Measurements from ENCODE around the gene UROC1. TPM values are rescaled to one million over a fixed set of nuclear protein-coding genes. Genes with fewer than 3 reads are reported as not detected.

Gene UROC1
- total RNA-seq, 1 donor from 2014 or later = not detected

DNA sequence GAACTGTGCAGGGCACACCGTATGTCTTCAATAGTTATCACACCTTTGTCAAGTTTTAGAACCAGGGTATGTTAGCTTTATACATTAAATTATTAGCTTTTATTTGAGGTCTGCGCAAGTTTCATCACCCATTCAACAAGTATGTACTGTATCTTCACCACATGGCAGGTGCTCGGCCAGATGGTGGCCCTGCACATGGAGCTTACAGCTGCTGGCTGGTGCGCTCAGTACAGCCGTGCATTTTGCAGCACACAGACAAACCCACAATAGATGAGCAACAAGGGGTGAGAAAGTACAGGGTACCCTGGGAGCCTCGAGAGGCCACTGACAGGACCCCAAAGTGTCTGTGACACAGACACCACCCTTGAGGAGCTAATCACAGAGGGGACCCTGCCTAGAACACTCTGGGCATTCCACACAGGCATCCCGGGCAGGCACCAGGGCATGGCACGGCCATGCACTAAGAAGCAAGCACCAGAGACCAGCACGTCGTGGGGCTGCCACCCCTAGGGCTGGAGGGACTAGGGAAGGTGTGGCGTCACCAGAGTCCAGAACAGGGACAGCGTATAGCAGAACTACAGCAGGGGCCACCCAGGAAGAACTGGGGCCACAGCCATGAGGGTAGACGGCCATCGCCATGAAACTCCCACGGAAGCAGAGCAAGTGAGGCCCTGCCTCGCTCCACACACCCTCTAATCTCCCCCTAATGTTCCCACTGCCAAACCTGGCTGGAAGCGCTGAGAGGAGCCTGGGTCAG lies 69.3 kb downstream of the UROC1 start:
- Histone ChIP-seq H3K27me3 (ENCODE audit: control insufficient read depth, insufficient read depth, low read length) (no peaks in the 10 kb centered on the region), H3K36me3 (ENCODE audit: control insufficient read depth, insufficient read depth, low read length) (peaks cover 19% of the 10 kb centered on the region), H3K4me3 (ENCODE audit: low read depth, low read length) (no peak overlapping the region)
- FAIRE-seq (no peak), DNase-seq (ENCODE audit: low read depth) (no peak)
- TF ChIP-seq CTCF (IDR thresholded peaks at IDR 0.05; ENCODE audit: insufficient read depth, low read length, severe bottlenecking) = no peak

- no peak for FAIRE-seq
- no peaks in the 10 kb centered on the region for H3K27me3 ChIP-seq (ENCODE audit: control insufficient read depth, insufficient read depth, low read length)
- H3K36me3 ChIP-seq (ENCODE audit: control insufficient read depth, insufficient read depth, low read length) = peaks cover 23% of the 10 kb centered on the region
- H3K4me3 ChIP-seq (ENCODE audit: low read depth, low read length) = no peak overlapping the region
- no peak for DNase-seq (ENCODE audit: low read depth)
- TF ChIP-seq CTCF (IDR thresholded peaks at IDR 0.05; ENCODE audit: insufficient read depth, low read length, severe bottlenecking) = no peak
Observed at GRCh38 chr3:126447456-126448106, 70.0 kb downstream of the UROC1 start.

- no peak for FAIRE-seq
- Histone ChIP-seq H3K27me3 (ENCODE audit: control insufficient read depth, insufficient read depth, low read length) (no peaks in the 10 kb centered on the region), H3K36me3 (ENCODE audit: control insufficient read depth, insufficient read depth, low read length) (peaks cover 20% of the 10 kb centered on the region), H3K4me3 (ENCODE audit: low read depth, low read length) (no peak overlapping the region)
- no peak for TF ChIP-seq CTCF (IDR thresholded peaks at IDR 0.05; ENCODE audit: insufficient read depth, low read length, severe bottlenecking)
- no peak for DNase-seq (ENCODE audit: low read depth)
Observed at GRCh38 chr3:126446791-126447190, 70.8 kb downstream of the UROC1 start.

GRCh38 chr3:126446301-126446700 lies 71.3 kb downstream of the UROC1 start:
- peaks cover 21% of the 10 kb centered on the region for H3K36me3 ChIP-seq (ENCODE audit: control insufficient read depth, insufficient read depth, low read length)
- DNase-seq (ENCODE audit: low read depth) (no peak), FAIRE-seq (no peak)
- H3K27me3 ChIP-seq (ENCODE audit: control insufficient read depth, insufficient read depth, low read length) = no peaks in the 10 kb centered on the region
- no peak for TF ChIP-seq CTCF (IDR thresholded peaks at IDR 0.05; ENCODE audit: insufficient read depth, low read length, severe bottlenecking)
- H3K4me3 ChIP-seq (ENCODE audit: low read depth, low read length) = no peak overlapping the region

- Histone ChIP-seq H3K27me3 (ENCODE audit: control insufficient read depth, insufficient read depth, low read length) (no peaks in the 10 kb centered on the region), H3K4me3 (ENCODE audit: low read depth, low read length) (no peak overlapping the region), H3K36me3 (ENCODE audit: control insufficient read depth, insufficient read depth, low read length) (peaks cover 19% of the 10 kb centered on the region)
- no peak for DNase-seq (ENCODE audit: low read depth)
- TF ChIP-seq CTCF (IDR thresholded peaks at IDR 0.05; ENCODE audit: insufficient read depth, low read length, severe bottlenecking) = no peak
- no peak for FAIRE-seq
Observed at GRCh38 chr3:126445506-126445905, 72.1 kb downstream of the UROC1 start.
